ENCODE results near the gene PYY.

Gene PYY

GRCh38 chr17:43916385-43916784, 37.4 kb downstream of the PYY start:
- H3K4me3 ChIP-seq (ENCODE audit: low read depth, low read length) = no peak overlapping the region
- TF ChIP-seq CTCF (IDR thresholded peaks at IDR 0.05; ENCODE audit: control insufficient read depth, extremely low read depth, insufficient read depth) = no peak
- no peak for DNase-seq (ENCODE audit: low read depth)

GRCh38 chr17:43915559-43915958, 38.2 kb downstream of the PYY start:
- TF ChIP-seq CTCF (IDR thresholded peaks at IDR 0.05; ENCODE audit: control insufficient read depth, extremely low read depth, insufficient read depth) = no peak
- H3K4me3 ChIP-seq (ENCODE audit: low read depth, low read length) = no peak overlapping the region
- DNase-seq (ENCODE audit: low read depth) = no peak

- no peak for DNase-seq (ENCODE audit: low read depth)
- TF ChIP-seq CTCF (IDR thresholded peaks at IDR 0.05; ENCODE audit: control insufficient read depth, extremely low read depth, insufficient read depth) = no peak
- H3K4me3 ChIP-seq (ENCODE audit: low read depth, low read length) = no peak overlapping the region
These were observed 39.3 kb downstream of the PYY start for GRCh38 chr17:43914451-43914850.

GRCh38 chr17:43913584-43913983, 40.2 kb downstream of the PYY start:
- DNase-seq (ENCODE audit: low read depth) = no peak
- TF ChIP-seq CTCF (IDR thresholded peaks at IDR 0.05; ENCODE audit: control insufficient read depth, extremely low read depth, insufficient read depth) = no peak
- H3K4me3 ChIP-seq (ENCODE audit: low read depth, low read length) = no peak overlapping the region

- DNase-seq (ENCODE audit: low read depth) = no peak
- H3K4me3 ChIP-seq (ENCODE audit: low read depth, low read length) = no peak overlapping the region
- no peak for TF ChIP-seq CTCF (IDR thresholded peaks at IDR 0.05; ENCODE audit: control insufficient read depth, extremely low read depth, insufficient read depth)
These were observed 41.0 kb downstream of the PYY start for GRCh38 chr17:43912635-43913304.

GRCh38 chr17:43911904-43912303, 41.8 kb downstream of the PYY start:
- no peak for DNase-seq (ENCODE audit: low read depth)
- no peak for TF ChIP-seq CTCF (IDR thresholded peaks at IDR 0.05; ENCODE audit: control insufficient read depth, extremely low read depth, insufficient read depth)
- no peak overlapping the region for H3K4me3 ChIP-seq (ENCODE audit: low read depth, low read length)

Measured in LNCaP clone FGC (cell line).